PC-9 (cell line): ENCODE results near the gene NADK2.

Experiments
- CTCF ChIP-seq: fragments of 200-600 bp; sonication (generic); conservative IDR thresholded peaks from 2 replicates; pipeline ENCODE4 v1.6.1; 2017; ENCODE audit warnings: mixed run types, antibody characterized with exemption, mild to moderate bottlenecking, moderate library complexity
- EZH2 ChIP-seq: fragments of 200-600 bp; sonication (generic); IDR thresholded peaks from 2 replicates; pipeline ENCODE4 v1.8.0; 2017; ENCODE audit warnings: antibody characterized with exemption, low read depth

- TF ChIP-seq CTCF: no peak
- TF ChIP-seq EZH2: no peak
These were observed 2.1 kb downstream of the NADK2 start for GRCh38 chr5:36239370-36240293.
